ENCODE results near the gene SLC36A1. TPM values are rescaled to one million over a fixed set of nuclear protein-coding genes. Genes with fewer than 3 reads are reported as not detected.

The SLC36A1 gene
- total RNA-seq, 6 donors from 2014 or later, result 9.5 to 49.2 (median 12.9) TPM

DNA sequence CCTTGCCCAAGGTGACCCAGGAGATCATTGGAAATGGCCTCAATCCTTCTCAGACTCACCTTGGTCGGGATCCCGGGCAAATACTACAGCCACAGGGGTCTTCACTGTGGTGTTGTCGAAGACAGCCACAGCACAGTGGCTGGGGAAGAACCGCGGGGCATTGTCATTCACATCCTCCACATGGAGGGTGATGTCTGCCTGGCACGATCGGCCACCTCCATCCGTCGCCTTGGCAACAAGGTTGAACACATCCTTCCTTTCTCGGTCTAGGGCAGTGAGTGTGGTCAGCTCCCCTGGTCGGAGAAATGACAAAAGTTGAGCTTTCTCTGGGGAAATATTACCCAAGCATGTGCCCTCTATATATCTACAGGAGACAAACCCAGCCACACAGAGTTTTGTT is 86.9 kb downstream of the SLC36A1 start:
- WGBS, 2 donors, result 55 to 59% methylated on average over 11 of the region's 11 CpGs

DNA sequence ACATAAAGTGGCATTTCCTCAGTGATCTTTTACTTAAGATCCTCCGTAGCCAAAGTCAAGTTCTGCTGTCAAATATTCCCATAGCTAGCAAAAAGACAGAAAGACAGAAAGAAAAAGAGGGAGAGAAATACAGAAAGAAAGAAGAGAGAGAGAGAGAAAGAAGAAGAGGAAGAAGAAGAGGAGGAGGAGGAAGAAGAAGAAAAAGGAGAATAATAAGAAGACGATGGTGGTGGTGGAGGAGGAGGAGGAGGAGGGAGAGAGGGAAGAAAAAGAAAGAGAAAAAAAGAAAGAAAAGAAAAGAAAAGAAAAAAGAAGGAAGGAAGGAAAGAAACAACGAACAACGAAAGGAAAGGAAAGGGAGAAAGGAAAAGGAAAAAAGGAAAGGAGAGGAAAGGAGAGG is 89.6 kb downstream of the SLC36A1 start:
- no peak overlapping the region for H3K27ac ChIP-seq
- H3K27me3 ChIP-seq, result no peaks in the 10 kb centered on the region
- no peaks in the 10 kb centered on the region for H3K36me3 ChIP-seq
- H3K4me1 ChIP-seq, result no peaks in the 10 kb centered on the region
- 71 to 72% methylated on average over 4 of the region's 4 CpGs for WGBS, 2 donors
- DNase-seq (no peak), ATAC-seq (ENCODE audit: low FRiP score in 2 of 2) (no peak)
- no peaks in the 10 kb centered on the region for H3K9me3 ChIP-seq
- no peak overlapping the region for H3K4me3 ChIP-seq
- TF ChIP-seq POLR2AphosphoS5 (IDR thresholded peaks at IDR 0.05) (no peak), POLR2A (IDR thresholded peaks at IDR 0.05) (no peak), EP300 (IDR thresholded peaks at IDR 0.05) (no peak)
- TF ChIP-seq, protein P1, sequence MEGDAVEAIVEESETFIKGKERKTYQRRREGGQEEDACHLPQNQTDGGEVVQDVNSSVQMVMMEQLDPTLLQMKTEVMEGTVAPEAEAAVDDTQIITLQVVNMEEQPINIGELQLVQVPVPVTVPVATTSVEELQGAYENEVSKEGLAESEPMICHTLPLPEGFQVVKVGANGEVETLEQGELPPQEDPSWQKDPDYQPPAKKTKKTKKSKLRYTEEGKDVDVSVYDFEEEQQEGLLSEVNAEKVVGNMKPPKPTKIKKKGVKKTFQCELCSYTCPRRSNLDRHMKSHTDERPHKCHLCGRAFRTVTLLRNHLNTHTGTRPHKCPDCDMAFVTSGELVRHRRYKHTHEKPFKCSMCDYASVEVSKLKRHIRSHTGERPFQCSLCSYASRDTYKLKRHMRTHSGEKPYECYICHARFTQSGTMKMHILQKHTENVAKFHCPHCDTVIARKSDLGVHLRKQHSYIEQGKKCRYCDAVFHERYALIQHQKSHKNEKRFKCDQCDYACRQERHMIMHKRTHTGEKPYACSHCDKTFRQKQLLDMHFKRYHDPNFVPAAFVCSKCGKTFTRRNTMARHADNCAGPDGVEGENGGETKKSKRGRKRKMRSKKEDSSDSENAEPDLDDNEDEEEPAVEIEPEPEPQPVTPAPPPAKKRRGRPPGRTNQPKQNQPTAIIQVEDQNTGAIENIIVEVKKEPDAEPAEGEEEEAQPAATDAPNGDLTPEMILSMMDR (IDR thresholded peaks at IDR 0.05), result no peak

More for the DNA sequence above, 86.9 kb downstream of the SLC36A1 start:
- ATAC-seq (ENCODE audit: low FRiP score in 2 of 2) (no peak), DNase-seq (no peak)
- H3K4me3 ChIP-seq, result no peak overlapping the region
- no peak for TF ChIP-seq POLR2AphosphoS5 (IDR thresholded peaks at IDR 0.05)
- no peak for TF ChIP-seq EP300 (IDR thresholded peaks at IDR 0.05)
- H3K36me3 ChIP-seq, result no peaks in the 10 kb centered on the region
- H3K4me1 ChIP-seq, result no peaks in the 10 kb centered on the region
- H3K9me3 ChIP-seq, result no peaks in the 10 kb centered on the region
- H3K27ac ChIP-seq, result no peak overlapping the region
- no peaks in the 10 kb centered on the region for H3K27me3 ChIP-seq

DNA sequence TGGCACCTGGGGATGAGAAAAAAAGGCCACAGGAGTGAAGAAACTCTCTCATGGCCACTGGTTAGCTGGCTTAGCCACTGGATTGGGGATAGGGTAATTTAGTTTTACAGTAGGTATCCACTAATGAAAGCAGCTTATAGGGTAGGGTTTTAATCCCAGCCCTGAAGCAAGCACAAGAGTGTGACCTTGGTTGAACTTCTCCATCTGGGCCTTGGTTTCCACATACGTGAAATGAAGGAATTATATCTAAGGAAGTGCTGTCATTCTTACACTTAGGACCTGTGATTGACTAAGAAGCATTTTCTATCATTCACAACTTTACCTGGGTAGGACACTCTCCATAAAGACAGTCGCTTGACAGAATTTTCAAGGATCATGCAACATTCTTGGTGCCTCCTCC is 94.2 kb downstream of the SLC36A1 start:
- Histone ChIP-seq H3K27me3 (no peaks in the 10 kb centered on the region), H3K36me3 (no peaks in the 10 kb centered on the region), H3K27ac (no peak overlapping the region), H3K9me3 (no peaks in the 10 kb centered on the region), H3K4me3 (no peak overlapping the region), H3K4me1 (no peaks in the 10 kb centered on the region)
- 86 to 90% methylated on average over 2 of the region's 2 CpGs for WGBS, 2 donors
- DNase-seq, result no peak
- ATAC-seq (ENCODE audit: low FRiP score in 2 of 2), result no peak
- TF ChIP-seq EP300 (IDR thresholded peaks at IDR 0.05) (no peak), POLR2AphosphoS5 (IDR thresholded peaks at IDR 0.05) (no peak), POLR2A (IDR thresholded peaks at IDR 0.05) (no peak)
- TF ChIP-seq, protein P1 (IDR thresholded peaks at IDR 0.05), result no peak

Small RNAs within 50 kb of the gene (small RNA-seq; reads per million reads assigned to genes)
- gene MIR6499 (0 reads per million in 4 donors), gene RNA5SP197 (0 reads per million in 4 donors)

Other genes with a start within 250 kb of the SLC36A1 start
- 100 to 1,000 TPM in 3 of 6 donors, 10 to 100 TPM in 3; 61.0 to 119 (median 92.6) TPM for gene CCDC69, start 223.5 kb upstream of the SLC36A1 start, total RNA-seq
- gene GM2A, start 194.4 kb upstream of the SLC36A1 start, total RNA-seq, result 100 to 1,000 TPM in 1 of 6 donors, 10 to 100 TPM in 5; 27.2 to 129 (median 59.0) TPM
- gene SLC36A3, start 143.8 kb upstream of the SLC36A1 start, total RNA-seq, result not detected
- gene SLC36A2, start 100.0 kb upstream of the SLC36A1 start, total RNA-seq, result not detected
- gene FAT2, start 143.7 kb downstream of the SLC36A1 start, total RNA-seq, result 1 to 10 TPM in 1 of 6 donors, under 1 TPM in 4, not detected in 1; under 0.01 to 2.3 (median 0.06) TPM
- gene SPARC, start 239.3 kb downstream of the SLC36A1 start, total RNA-seq, result 1,000 to 10,000 TPM in 1 of 6 donors, 100 to 1,000 TPM in 5; 234 to 1,553 (median 581) TPM